ENCODE results near the gene ATP5F1D. TPM values are rescaled to one million over a fixed set of nuclear protein-coding genes. Genes with fewer than 3 reads are reported as not detected.

Gene ATP5F1D
- total and polyA plus RNA-seq, 2 of the 13 experiments (the other 11 are each of a cell fraction or from before 2014, with no cell fraction given): 39.4 to 78.7 TPM

GRCh38 chr19:1234051-1234954 is 7.2 kb upstream of the ATP5F1D start:
- TF ChIP-seq MTF2 (CRISPR knock-in tag; IDR thresholded peaks at IDR 0.05; ENCODE audit: borderline replicate concordance) (no peak), FUBP1 (CRISPR knock-in tag; IDR thresholded peaks at IDR 0.05; ENCODE audit: borderline replicate concordance) (no peak), KAT2B (IDR thresholded peaks at IDR 0.05; ENCODE audit: borderline replicate concordance, low read depth, low read length) (no peak), FOXO1 (CRISPR knock-in tag; IDR thresholded peaks at IDR 0.05) (no peak), ELF4 (CRISPR knock-in tag; IDR thresholded peaks at IDR 0.05; ENCODE audit: borderline replicate concordance) (no peak), NFATC3 (CRISPR knock-in tag; IDR thresholded peaks at IDR 0.05) (no peak), IRF1 (CRISPR knock-in tag; IDR thresholded peaks at IDR 0.05; ENCODE audit: low read depth) (no peak), ZNF224 (CRISPR knock-in tag; IDR thresholded peaks at IDR 0.05) (no peak)
- no peaks in the 10 kb centered on the region for H3K9me3 ChIP-seq (ENCODE audit: low read length)
- no peak for DNase-seq (ENCODE audit: low spot score)
- no TSS peak for BruUV-seq (replicated peaks)
- H3K9ac ChIP-seq (ENCODE audit: insufficient read depth, low read depth, low read length): no peak overlapping the region
- ChIA-PET CTCF (ENCODE audit: low intra/inter-chr PET ratio, low total read pairs) (no interaction called here), POLR2A (no interaction called here)
- H4K20me1 ChIP-seq (ENCODE audit: insufficient read depth, low read length): no peaks in the 10 kb centered on the region
- H3K4me1 ChIP-seq (ENCODE audit: insufficient read depth, low read length): peaks cover 37% of the 10 kb centered on the region
- H3K27me3 ChIP-seq (ENCODE audit: control insufficient read depth in 1 of 2, insufficient read depth in 2 of 2, low read length in 2 of 2): no peaks in the 10 kb centered on the region
- no peak overlapping the region for H3K4me3 ChIP-seq (replicated peaks in 1 of 3; ENCODE audit: insufficient read depth in 1 of 3, low read depth in 2 of 3, low read length in 3 of 3)
- no peak for FAIRE-seq
- no peaks in the 10 kb centered on the region for H3K79me2 ChIP-seq (ENCODE audit: insufficient read depth, low read length)
- in situ Hi-C loops (cut with HindIII; ENCODE audit: extremely low pct_ligation_motif_present, low pct_unique_long_range_greater_than_20kb) (no loop called here), intact Hi-C loops (cut with micrococcal nuclease; ENCODE audit: unreplicated experiment) (no loop called here)
- 98% methylated on average over 24 of the region's 45 CpGs for WGBS (ENCODE audit: low lambda C conversion rate)
- ATAC-seq: no peak
- H3K36me3 ChIP-seq (replicated peaks in 1 of 2; ENCODE audit: control insufficient read depth in 1 of 2, insufficient read depth in 2 of 2, low read length in 2 of 2): peaks cover 0 to 3% of the 10 kb centered on the region in 2 experiments; a peak in 1 of 5 replicates
- H2AFZ ChIP-seq (ENCODE audit: low read length): no peak overlapping the region
- no peak overlapping the region for H3K4me2 ChIP-seq (ENCODE audit: low read depth, low read length)
- H3K27ac ChIP-seq (ENCODE audit: extremely low read length, insufficient read depth, low read length): no peak overlapping the region

All from HepG2 (cell line).